Renal pelvis (tissue), 4 donors: ENCODE measurements around the gene MORN5. TPM values are rescaled to one million over a fixed set of nuclear protein-coding genes. Genes with fewer than 3 reads are reported as not detected.

Source experiments
- DNase-seq: peaks from one replicate; pipeline ENCODE4 v3.0.0-alpha.2; 2013
- polyA plus RNA-seq, 3 donors: library from polyadenylated mRNA; unstranded; fragments of 120-200 nt; gene quantifications; one replicate each; pipeline ENCODE4 v1.2.1, GENCODE V29; 2013; ENCODE audit not compliant: insufficient read length in 3 of 3

The MORN5 gene
- polyA plus RNA-seq, 3 donors = 2.6 to 4.1 (median 3.5) TPM

GRCh38 chr9:122122903-122123632 lies 36.6 kb upstream of the MORN5 start:
- peak; percentile 49 for DNase-seq

- no peak for DNase-seq
These were observed 35.7 kb upstream of the MORN5 start for GRCh38 chr9:122124048-122124447.

DNA sequence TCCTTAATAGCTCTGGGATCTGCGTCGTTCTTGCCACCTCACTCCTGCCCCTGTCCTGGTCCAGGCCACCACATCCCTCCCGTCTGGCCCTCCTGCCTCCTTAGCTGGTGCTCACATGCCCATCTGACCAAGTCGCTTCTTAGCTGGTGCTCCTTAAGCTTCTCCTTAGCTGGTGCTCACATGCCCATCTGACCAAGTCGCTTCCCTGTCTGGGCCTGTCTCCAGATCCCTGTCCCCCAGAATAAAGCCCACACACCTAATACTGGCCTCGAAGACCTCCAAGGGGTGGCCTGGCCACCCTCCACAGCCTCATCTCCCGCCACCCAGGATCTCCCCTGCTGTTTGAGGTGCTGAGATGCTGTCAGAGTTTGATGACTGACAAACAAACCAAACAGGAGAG lies 35.2 kb upstream of the MORN5 start:
- no peak for DNase-seq

- DNase-seq = peak; percentile 65
These were observed 34.6 kb upstream of the MORN5 start for GRCh38 chr9:122125158-122125508.

GRCh38 chr9:122125509-122126330 lies 34.0 kb upstream of the MORN5 start:
- DNase-seq = no peak

DNA sequence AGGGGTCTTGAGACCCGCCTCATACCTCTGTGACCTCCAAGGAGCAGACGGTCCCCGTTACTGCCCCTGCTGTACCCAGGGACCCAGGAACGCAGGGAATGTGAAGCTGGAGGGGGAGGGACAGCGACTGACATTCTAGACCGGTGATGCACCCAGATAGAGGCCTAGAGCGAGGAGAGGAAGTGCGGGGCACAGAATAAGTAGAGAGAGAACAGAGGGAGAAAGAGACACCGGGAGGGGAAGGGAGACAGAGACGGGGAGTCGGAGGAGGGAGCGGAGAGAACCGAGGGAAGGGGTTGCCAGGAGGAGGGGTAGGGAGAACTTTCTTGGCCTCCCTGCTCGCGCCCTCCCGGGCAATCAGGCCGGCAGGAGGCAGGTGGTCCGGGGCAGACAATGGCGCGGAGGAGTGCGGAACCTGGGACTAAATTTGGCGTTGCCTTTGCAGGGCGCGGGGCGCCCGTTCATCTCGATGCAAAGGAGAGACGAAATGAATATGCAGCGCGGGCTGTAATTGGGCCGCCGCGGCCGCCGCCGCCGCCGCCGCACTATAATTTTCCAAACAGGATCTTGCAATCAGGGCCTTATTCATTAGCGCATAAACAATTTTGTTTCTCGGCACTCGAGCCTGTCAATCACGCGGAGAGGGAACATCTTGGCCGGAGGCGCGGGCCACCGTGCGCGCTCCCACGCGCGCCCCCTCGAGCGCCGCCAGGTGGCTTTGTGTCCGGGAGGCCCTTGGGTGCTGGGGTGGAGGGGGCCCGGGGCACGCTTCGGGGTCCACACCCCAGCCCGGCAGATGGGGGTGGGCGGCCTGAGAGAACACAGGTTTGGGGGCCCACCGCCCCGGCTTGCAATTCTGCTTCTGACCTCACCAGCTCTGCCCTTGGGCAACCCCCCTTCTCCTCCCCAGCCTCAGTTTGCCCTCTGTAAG lies 33.1 kb upstream of the MORN5 start:
- DNase-seq = peak; percentile 33

DNA sequence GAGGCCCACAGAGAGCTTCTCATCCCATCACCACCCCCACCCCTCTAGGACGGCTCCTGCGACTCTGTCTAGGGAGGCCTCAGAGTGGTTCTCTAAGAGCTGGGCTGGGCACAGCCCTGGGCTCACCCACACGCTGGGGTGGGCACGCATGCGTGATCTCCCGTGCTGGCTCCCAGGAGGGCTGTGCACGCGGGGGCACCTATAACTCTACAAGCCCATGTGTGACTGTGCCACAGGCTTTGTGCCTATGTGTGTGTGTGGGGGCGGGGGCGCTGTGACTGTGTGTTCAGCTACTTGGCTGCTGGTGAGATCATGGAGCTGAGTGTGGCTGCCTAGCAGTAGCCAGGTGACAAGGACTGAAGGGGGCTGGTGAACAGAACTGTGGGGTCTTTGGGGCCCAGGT lies 32.3 kb upstream of the MORN5 start:
- DNase-seq = no peak

GRCh38 chr9:122128007-122128968 lies 31.4 kb upstream of the MORN5 start:
- no peak for DNase-seq

DNA sequence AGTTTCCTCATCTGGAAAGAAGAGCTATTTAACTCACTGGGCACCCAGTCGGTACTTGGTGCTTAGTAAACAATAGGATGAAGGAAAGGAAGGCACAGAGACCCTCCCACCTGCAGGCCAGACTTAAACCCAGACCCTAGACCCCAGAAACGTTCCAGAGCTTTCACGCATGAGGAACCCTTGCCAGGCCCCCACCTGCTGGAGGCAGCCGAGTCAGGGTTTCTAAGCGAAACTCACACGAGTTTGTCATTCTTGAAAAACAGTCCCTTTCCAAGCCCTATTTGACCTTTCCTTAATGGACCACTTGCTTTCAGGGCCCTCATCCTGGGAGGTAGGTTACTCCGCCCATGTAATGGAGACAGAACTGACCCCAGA lies 30.8 kb upstream of the MORN5 start:
- DNase-seq = no peak

DNA sequence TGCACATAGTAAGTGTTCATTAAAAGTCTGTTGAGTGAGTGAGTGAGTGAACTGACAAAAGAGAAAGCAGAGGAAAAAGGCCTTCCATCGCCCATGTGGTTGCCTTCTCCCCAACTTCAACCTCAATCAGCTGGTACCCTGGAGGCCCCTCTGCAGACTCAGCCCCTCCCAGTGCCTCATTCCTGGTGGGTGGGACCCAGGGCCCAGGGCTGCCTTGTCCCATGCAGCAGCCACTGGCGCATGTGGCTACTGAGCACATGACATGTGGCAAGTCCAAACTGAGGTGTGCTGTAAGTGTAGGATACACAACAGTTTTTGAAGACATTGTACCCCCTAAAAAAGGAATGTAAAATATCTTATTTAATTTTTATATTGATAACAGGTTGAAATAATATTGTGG lies 29.7 kb upstream of the MORN5 start:
- no peak for DNase-seq

GRCh38 chr9:122130837-122131236 lies 28.9 kb upstream of the MORN5 start:
- DNase-seq = no peak

GRCh38 chr9:122131401-122132001 lies 28.2 kb upstream of the MORN5 start:
- peak; percentile 45 for DNase-seq

- no peak for DNase-seq
These were observed 27.2 kb upstream of the MORN5 start for GRCh38 chr9:122132539-122132938.

DNA sequence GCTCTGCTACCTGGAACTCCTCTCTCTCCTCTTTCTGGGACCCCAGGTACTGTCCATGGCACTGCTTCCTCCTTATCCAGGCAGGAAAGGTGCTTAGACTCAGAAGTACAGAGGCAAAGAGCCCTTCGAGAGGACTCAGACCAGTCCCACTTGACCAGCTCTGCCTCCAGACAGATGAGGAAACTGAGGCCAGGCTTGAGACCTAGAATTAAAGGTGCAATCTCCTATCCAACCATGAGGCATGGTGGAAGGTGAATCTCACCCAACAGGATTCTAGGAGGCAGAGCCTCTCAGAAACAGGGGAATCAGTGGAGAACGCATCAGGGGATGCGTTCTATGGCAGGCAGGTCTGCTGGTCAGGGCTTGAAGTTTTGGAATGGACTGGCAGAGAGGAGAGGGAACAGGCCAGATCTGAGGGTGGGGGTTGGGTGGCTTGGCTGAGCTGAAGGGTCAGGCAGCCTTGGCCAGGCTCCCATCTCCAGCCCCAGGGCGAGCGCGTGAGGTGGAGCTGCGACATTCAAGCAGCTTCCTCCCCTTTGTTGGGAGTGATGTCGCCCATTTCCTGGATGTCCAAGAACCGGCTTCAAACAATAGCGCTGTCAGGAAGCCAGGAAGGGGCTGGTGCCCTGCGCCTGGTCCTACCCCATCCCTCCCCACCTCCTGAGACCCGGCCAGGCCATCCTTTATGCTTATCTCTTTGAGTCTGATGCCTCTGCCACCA lies 26.3 kb upstream of the MORN5 start:
- no peak for DNase-seq

DNA sequence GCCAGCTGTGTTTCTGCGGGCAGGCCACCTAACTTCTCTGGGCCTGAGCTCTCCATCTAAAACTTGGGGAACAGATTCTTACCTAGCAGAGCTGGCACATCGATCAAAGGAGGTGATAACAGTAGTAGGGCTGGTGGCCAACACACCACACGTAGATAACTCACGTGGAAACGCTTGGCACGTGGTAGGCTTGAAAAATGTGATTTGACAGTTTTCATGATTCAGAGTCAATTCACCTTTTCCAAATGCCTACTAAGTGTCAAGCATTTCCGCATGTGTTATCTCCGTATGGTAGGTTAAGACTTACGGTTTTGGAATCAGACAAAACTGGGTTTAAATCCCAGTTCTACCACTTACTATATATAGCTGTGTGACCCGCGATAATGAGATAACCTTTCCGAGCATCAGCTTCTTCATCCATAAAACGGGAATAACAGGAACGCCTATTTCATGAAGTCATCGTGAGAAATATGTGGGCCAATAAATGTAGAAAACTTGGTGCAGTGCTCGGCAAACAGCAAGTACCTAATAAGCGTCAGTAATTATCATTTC lies 25.6 kb upstream of the MORN5 start:
- no peak for DNase-seq

DNA sequence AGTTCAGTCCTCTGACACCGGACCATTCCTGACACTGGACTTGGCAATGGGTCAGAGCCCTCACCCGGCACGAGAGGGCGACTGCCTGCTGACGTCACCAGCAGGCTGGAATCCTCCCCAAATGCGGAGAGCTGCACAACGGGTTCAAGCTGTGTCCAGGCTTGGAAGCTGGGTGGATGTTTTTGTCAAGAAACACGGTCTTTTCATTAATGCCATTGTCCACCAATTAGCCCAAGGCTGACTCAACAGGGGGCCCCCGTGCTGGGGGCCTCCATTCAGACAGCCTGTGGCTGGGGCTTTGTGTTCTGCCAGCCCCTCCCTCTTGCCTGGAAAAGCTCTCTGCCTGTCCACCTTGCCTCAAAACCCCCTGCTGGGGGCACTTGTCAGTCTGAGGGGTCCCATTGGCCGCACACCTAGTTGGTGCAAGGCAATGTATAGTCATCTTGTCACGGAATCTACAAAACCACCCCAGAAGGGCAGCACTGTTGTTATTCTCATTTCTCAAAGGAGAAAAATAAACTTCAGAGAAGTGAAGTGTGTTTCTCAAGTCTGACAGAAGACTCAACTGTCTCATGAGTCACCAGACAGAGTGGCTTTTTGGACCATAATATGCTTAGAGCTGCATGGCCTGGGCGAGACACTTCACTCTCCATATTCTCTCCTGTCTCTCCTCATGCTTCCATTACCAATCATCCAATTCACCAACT lies 24.7 kb upstream of the MORN5 start:
- DNase-seq = no peak

DNA sequence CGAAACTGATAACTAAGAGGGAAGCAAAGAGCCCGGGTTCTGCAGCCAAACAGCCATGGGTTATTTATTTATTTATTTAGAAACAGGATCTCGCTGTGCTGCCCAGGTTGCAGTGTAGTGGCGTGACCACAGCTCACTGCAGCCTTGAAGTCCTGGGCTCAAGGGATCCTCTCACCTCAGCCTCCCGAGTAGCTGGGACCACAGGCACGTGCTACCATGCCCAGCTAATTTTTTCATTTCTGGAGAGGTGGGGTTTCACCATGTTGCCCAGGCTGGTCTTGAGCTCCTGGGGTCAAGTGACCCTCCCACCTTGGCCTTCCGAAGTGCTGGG lies 24.2 kb upstream of the MORN5 start:
- DNase-seq = no peak

GRCh38 chr9:122138560-122139268 lies 21.0 kb upstream of the MORN5 start:
- no peak for DNase-seq
